ENCODE results near the gene CTSD.

Gene CTSD

DNA sequence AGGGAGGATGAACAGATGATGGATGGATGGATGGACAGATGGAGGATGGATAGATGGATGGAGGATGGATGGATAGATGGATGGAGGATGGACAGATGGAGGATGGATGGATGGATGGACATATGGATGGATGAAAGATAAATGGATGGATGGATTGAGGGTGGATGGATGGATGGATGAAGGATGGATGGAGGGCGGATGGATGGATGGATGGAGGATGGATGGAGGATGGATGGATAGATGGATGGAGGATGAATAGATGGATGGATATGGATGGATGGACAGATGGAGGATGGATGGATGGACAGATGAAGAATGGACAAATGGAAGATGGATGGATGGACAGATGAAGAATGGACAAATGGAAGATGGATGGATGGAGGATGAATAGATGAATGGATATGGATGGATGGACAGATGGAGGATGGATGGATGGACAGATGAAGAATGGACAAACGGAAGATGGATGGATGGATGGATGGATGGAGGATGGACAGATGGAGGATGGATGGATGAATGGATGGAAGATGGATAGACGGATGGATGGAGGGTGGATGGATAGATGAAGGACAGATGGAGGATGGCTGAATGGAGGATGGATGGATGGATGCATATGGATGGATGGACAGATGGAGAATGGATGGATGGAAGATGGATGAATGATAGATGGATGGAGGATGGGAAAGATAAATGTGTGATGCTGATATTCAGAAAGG, 20.7 kb downstream of the CTSD start:
- no peak for DNase-seq

DNA sequence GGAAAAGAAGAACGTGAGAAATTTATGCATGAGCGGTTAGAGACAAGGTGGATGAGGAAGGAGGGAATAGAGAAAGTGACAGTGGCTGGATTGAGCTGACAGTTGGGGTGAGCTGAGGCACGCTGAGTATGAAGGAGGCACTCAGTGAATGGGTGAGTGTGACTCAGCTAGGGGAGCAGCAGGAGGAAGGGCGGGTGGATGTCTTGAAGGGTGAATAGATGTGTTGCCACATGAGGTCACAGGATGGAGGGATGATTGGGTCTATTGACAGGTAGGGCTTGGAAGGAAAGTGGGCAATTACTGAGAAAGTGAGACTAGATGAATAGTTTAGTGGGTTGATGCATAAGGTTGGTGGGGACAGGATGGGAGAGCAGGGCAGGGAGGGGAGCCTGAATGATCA, 21.4 kb downstream of the CTSD start:
- DNase-seq, result no peak

DNA sequence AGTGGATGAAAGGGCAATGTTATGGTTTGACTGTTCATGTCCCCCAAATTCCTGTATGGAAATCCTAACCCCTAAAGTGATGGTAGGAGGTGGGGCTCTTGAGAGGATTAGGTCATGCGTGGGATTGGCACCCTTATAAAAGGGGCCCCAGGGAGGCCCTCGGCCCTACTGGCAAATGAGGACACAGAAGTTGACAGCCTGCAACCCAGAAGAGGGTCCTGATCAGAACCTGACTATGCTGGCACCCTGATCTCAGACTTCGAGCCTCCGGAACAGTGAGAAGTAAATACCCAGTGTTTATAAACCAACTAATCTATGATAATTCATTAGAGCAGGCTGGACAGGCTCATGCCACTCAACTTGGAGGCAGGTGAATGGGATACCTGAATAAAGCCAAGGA, 22.0 kb downstream of the CTSD start:
- DNase-seq, result no peak

GRCh38 chr11:1740786-1741530, 22.8 kb downstream of the CTSD start:
- DNase-seq, result no peak

- DNase-seq, result no peak
Measured at GRCh38 chr11:1739576-1739975, 24.2 kb downstream of the CTSD start.

GRCh38 chr11:1738380-1738779, 25.3 kb downstream of the CTSD start:
- DNase-seq, result no peak

GRCh38 chr11:1737080-1737757, 26.5 kb downstream of the CTSD start:
- no peak for DNase-seq

GRCh38 chr11:1736447-1736992, 27.2 kb downstream of the CTSD start:
- no peak for DNase-seq

GRCh38 chr11:1735271-1735670, 28.5 kb downstream of the CTSD start:
- no peak for DNase-seq

DNA sequence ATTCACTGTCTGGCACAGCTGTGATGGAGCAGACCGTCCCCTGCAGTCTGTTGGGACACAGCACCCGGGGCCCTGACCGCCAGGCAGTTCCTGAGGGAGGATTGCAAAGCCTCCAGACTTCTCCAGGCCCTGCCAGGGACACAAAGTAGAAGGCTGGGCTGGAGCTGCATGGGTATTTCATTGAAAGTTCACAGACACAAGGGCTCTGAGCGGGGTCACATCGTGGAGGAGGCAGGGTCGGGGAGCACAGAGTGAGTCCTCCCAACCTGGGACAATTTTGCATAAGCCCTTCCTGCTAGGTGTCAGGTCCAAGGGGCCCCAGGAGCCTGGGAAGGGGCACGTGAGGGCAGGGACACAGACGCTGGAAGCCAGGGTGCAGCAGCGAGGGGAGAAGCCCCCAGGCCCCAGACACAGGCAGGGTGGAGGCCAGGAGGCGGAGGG, 29.1 kb downstream of the CTSD start:
- no peak for DNase-seq

DNA sequence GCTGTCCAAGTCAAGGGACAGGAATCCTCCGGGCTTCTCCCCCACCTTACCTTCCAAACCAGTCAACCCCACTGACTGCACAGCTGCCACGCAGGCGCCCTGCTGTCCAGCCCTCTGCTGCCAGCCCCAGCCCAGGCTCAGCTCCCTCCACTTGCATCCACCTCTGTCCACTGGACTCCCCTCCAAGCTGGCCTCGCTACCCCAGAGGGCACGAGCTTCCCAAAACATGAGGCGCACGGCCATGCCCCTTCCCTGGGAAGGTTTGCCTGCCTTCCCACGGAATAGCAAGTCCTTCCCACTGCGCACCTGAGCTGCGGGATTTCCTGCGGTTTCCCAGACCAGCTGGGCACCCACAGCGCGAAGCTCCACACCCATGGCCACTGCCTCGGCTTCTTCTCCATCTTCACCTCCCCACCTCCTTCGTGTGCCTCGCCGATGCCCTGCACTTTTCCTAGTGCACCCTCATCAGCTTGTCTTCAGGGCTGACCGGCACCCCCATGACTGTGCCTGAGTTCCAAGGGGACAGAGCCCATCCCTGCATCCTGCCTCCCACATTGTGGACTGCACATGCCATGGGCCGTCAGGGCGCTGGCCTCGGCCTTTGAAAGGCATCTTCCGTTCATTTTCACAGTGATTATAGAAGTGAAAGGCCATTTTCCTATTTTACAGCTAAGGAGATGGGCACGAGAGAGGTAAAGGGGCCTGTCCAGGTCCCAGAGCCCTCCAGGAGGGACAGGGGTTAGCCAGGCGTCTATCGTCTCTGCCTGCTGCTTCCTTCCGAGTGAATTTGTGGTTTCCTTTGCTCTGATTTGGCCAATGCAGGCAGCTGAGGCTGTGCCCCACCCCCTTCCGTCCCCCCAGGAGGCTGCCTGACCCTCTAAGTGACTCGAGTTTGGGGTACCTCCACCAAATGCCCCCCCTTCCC, 29.7 kb downstream of the CTSD start:
- DNase-seq, result no peak

GRCh38 chr11:1733009-1733715, 30.6 kb downstream of the CTSD start:
- DNase-seq, result no peak

DNA sequence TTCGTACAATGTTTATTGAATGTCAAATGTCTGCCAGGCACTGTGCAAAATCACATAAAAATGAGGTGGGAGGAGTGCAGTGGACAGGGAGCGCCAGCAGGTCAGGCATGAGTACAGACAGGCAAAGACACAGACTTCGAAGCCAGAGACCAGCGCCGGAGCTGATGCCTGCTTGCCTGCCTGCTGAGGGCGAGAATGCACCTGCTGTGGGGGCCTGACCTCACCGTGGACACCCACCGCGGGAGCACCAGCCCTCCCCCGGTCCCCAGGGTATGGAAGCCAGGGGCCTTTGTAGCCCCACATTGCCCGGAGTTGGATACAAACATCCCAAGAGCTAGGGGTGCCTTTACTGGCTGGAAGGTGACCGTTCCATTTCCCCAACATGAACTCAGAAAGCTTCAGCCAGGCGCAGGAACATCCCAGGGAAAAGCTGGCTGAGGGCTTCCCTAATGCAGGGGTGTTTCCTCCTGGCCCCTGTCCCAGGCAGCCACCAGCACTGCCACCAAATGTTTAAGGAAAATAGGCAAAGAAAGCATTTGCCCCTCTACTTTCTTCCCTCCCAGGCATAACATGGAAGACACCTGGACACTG, 31.2 kb downstream of the CTSD start:
- DNase-seq, result no peak

DNA sequence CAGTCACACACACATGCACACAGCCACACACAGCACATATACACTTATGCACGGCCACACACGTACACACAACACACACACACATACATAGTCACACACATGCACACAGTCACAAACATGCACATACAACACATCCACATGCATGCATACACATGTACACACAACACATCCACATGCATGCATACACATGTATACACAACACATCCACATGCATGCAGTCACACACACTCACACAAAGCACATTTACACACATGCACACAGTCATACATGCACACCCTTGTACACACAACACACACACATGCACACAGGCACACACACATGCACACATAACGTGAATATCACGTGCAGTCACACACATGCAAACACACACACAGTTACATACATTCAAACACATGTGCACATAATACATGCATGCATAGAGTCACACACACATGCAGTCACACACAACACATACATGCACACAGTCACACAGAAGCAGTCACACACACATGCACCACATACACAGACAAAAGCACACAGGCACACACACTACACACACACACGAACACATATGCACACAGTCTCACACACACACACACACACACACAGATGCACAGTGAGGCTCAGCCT, 32.2 kb downstream of the CTSD start:
- DNase-seq, result no peak

DNA sequence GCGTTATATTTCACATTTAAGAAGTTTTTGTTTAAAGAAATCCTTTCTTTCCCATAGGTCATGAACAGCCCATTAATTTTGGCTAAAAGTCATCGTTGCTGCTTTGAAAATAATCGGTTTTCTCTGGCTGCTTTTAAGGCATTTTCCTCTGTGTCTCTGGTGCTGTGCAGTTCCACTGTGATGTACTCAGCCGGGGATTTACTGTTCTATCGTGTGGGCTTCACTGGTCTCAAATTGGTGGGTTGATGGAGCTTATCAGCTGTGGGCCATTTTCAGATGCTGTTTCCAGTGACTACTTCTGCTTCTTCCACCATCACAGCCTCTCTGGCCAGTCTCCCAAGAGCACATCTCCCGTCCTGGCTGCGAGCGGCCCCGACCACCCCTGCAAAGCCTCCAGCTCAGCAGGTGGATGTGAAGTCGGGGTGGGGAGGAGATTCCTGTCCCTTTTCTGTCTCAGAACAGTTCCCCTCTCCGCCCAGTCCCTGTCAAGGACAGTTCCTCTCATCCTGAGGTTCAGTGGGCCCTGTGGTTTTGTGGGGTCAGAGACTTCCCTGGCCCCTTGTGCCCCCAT, 33.6 kb downstream of the CTSD start:
- DNase-seq, result no peak

GRCh38 chr11:1729692-1730011, 34.1 kb downstream of the CTSD start:
- DNase-seq, result no peak

GRCh38 chr11:1728931-1729691, 34.6 kb downstream of the CTSD start:
- no peak for DNase-seq

DNA sequence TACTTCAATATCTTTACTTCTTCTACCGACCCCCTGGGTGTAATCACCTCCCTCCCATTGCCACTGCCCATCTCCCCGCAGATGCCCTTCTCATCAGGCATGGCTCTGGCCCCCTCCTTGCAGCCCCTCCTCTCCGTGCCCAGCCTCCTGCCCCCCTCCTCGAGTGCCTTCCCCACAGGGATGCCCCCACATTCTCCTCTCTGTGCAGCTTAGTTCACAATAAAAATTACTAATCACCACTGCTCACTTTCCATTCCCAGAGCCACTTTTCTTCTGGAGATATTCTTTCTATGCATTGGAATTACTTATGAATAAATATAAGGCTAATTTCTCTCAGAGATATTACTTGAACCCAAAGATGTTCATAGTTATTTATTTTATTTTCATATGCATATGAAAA, 35.4 kb downstream of the CTSD start:
- no peak for DNase-seq

GRCh38 chr11:1727861-1728260, 35.9 kb downstream of the CTSD start:
- no peak for DNase-seq

DNA sequence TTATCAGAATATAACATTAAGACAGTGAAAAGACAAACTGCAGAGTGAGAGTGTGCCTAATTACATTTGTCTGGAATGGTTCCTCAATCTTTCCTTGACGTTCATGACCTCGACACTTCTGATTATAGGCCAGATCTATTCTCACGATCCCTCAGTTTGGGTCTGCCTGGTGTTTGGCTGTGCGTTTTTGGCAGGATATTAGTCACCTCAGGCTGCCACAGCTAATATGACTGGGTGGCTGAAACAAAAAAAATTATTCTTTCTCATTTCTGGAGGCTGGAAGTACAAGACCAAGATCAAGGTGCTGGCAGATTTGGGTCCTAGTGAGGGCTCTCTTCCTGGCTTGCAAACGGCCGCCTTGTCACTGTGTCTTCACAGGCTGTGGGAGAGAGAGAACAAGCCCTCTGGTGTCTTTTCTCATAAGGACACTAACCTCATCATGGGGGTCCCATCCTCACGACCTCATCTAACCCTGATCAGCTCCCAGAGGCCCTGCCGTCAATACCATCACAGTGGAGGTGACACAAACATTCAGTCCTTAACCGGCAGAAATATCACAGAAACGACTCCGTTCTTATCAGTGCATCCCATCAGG, 36.5 kb downstream of the CTSD start:
- DNase-seq, result no peak

Data from CD4-positive, alpha-beta T cell treated with Interleukin-10 for 1 hour (primary cell).